SK-N-SH (cell line): Measurements from ENCODE around the gene SLC52A3.

Experiments
- CHD2 ChIP-seq: fragments of 150-350 bp; IDR thresholded peaks from 2 replicates; pipeline ENCODE4 v1.6.1; 2018; ENCODE audit warnings: low read length; ENCODE audit not compliant: partially characterized antibody
- ELF1 ChIP-seq: IDR thresholded peaks from 2 replicates; pipeline ENCODE4 v1.4.0; 2012
- EP300 ChIP-seq, 2 experiments: IDR thresholded peaks; 2 replicates each; pipeline versions ENCODE4 v1.4.0 to v1.6.1; 2012; ENCODE audit warnings: borderline replicate concordance in 1 of 2, low read depth in 1 of 2, low read length in 1 of 2
- FOXJ3 ChIP-seq: sonication (generic); formaldehyde crosslinking; IDR thresholded peaks from 2 replicates; pipeline ENCODE4 v1.5.1; 2020; ENCODE audit warnings: mild to moderate bottlenecking, missing genetic modification reagents
- FOXM1 ChIP-seq: IDR thresholded peaks from 2 replicates; pipeline ENCODE4 v1.4.0; 2012; ENCODE audit warnings: low read depth, mild to moderate bottlenecking
- POLR2AphosphoS5 ChIP-seq: IDR thresholded peaks from 2 replicates; pipeline ENCODE4 v1.6.1; 2012; ENCODE audit warnings: low read depth, low read length
- RAD21 ChIP-seq: IDR thresholded peaks from 2 replicates; pipeline ENCODE4 v1.6.1; 2012; ENCODE audit warnings: mild to moderate bottlenecking, low read length
- TAF1 ChIP-seq: IDR thresholded peaks from 2 replicates; pipeline ENCODE4 v1.6.1; 2012; ENCODE audit warnings: low read depth, mild to moderate bottlenecking, low read length, moderate library complexity, borderline replicate concordance
- YY1 ChIP-seq: IDR thresholded peaks from 2 replicates; pipeline ENCODE4 v1.4.0; 2012; ENCODE audit warnings: low read depth, mild to moderate bottlenecking
- TF ChIP-seq, protein P1 (sequence below): fragments of 200-600 bp; sonication (generic); IDR thresholded peaks from 2 replicates; pipeline ENCODE4 v1.6.1; 2017; ENCODE audit warnings: antibody characterized with exemption, mild to moderate bottlenecking, moderate library complexity
- TF ChIP-seq, protein P2 (sequence below): IDR thresholded peaks from 2 replicates; pipeline ENCODE4 v1.6.1; 2012; ENCODE audit warnings: mild to moderate bottlenecking, low read depth, low read length, moderate library complexity
- TF ChIP-seq, protein P3 (sequence below): IDR thresholded peaks from 2 replicates; pipeline ENCODE4 v1.4.0; 2012; ENCODE audit warnings: low read depth, borderline replicate concordance
- TF ChIP-seq, protein P4 (sequence below): IDR thresholded peaks from 2 replicates; pipeline ENCODE4 v1.4.0; 2012; ENCODE audit warnings: low read depth
- TF ChIP-seq, protein P5 (sequence below): fragments of 150-350 bp; IDR thresholded peaks from 2 replicates; pipeline ENCODE4 v1.6.1; 2017; ENCODE audit warnings: antibody characterized with exemption, low read length, low read depth, borderline replicate concordance

DNA sequence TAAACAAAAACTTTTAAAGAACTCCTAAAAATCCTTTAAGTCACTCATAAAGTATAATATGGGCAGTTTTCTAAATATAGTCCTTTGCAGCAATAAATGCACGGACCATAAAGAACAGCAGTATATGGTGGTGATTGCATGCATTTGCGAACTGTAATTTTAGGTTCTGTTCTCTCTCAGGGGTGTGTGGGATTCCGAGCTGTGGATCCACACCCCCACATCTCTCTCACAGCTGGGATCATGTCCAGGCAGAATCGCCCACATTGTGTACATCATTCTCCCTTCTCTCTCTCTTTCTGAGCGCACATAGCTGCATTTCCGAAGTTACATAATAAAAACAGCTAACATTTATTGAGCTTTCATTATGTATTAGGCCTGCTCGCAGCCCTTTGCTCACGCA lies 28.6 kb downstream of the SLC52A3 start:
- TF ChIP-seq, protein P1, sequence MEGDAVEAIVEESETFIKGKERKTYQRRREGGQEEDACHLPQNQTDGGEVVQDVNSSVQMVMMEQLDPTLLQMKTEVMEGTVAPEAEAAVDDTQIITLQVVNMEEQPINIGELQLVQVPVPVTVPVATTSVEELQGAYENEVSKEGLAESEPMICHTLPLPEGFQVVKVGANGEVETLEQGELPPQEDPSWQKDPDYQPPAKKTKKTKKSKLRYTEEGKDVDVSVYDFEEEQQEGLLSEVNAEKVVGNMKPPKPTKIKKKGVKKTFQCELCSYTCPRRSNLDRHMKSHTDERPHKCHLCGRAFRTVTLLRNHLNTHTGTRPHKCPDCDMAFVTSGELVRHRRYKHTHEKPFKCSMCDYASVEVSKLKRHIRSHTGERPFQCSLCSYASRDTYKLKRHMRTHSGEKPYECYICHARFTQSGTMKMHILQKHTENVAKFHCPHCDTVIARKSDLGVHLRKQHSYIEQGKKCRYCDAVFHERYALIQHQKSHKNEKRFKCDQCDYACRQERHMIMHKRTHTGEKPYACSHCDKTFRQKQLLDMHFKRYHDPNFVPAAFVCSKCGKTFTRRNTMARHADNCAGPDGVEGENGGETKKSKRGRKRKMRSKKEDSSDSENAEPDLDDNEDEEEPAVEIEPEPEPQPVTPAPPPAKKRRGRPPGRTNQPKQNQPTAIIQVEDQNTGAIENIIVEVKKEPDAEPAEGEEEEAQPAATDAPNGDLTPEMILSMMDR = no peak
- TF ChIP-seq CHD2 = no peak
- no peak for TF ChIP-seq FOXM1
- TF ChIP-seq, protein P2, sequence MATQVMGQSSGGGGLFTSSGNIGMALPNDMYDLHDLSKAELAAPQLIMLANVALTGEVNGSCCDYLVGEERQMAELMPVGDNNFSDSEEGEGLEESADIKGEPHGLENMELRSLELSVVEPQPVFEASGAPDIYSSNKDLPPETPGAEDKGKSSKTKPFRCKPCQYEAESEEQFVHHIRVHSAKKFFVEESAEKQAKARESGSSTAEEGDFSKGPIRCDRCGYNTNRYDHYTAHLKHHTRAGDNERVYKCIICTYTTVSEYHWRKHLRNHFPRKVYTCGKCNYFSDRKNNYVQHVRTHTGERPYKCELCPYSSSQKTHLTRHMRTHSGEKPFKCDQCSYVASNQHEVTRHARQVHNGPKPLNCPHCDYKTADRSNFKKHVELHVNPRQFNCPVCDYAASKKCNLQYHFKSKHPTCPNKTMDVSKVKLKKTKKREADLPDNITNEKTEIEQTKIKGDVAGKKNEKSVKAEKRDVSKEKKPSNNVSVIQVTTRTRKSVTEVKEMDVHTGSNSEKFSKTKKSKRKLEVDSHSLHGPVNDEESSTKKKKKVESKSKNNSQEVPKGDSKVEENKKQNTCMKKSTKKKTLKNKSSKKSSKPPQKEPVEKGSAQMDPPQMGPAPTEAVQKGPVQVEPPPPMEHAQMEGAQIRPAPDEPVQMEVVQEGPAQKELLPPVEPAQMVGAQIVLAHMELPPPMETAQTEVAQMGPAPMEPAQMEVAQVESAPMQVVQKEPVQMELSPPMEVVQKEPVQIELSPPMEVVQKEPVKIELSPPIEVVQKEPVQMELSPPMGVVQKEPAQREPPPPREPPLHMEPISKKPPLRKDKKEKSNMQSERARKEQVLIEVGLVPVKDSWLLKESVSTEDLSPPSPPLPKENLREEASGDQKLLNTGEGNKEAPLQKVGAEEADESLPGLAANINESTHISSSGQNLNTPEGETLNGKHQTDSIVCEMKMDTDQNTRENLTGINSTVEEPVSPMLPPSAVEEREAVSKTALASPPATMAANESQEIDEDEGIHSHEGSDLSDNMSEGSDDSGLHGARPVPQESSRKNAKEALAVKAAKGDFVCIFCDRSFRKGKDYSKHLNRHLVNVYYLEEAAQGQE = no peak
- TF ChIP-seq TAF1 = no peak
- TF ChIP-seq POLR2AphosphoS5 = no peak
- TF ChIP-seq YY1 = no peak
- no peak for TF ChIP-seq RAD21
- no peak for TF ChIP-seq FOXJ3 (CRISPR knock-in tag)
- TF ChIP-seq, protein P3, sequence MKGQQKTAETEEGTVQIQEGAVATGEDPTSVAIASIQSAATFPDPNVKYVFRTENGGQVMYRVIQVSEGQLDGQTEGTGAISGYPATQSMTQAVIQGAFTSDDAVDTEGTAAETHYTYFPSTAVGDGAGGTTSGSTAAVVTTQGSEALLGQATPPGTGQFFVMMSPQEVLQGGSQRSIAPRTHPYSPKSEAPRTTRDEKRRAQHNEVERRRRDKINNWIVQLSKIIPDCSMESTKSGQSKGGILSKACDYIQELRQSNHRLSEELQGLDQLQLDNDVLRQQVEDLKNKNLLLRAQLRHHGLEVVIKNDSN = no peak
- no peak for TF ChIP-seq EP300 (IDR thresholded peaks at IDR 0.05; ENCODE audit: borderline replicate concordance in 1 of 2, low read depth in 1 of 2, low read length in 1 of 2)
- TF ChIP-seq ELF1 = no peak
- TF ChIP-seq, protein P4, sequence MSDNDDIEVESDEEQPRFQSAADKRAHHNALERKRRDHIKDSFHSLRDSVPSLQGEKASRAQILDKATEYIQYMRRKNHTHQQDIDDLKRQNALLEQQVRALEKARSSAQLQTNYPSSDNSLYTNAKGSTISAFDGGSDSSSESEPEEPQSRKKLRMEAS = no peak
- TF ChIP-seq, protein P5, sequence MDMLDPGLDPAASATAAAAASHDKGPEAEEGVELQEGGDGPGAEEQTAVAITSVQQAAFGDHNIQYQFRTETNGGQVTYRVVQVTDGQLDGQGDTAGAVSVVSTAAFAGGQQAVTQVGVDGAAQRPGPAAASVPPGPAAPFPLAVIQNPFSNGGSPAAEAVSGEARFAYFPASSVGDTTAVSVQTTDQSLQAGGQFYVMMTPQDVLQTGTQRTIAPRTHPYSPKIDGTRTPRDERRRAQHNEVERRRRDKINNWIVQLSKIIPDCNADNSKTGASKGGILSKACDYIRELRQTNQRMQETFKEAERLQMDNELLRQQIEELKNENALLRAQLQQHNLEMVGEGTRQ = no peak
